Measurements from ENCODE around the gene MESP1.

MESP1 gene

DNA sequence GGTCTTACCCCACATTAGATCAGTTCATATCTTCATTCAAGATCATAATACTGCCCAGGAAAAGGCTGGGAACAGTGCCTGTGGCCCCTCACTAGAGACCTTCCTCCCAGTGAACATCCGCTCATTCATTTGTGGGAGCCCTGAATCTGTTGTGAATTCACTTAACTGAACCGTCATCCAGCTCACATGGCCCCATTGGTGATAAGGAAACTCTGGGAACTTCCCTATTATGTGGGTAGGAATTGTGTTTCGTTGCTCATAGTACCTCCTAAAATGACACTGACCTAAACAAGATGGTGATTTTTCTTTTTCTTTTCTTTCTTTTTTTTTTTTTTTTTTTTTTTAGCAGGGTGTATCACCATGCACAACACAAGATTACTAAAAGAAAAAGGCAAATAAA is 18.3 kb upstream of the MESP1 start:
- no peaks in the 10 kb centered on the region for H3K27me3 Mint-ChIP-seq
- no peak overlapping the region for H3K4me3 Mint-ChIP-seq
- no peak overlapping the region for H3K27ac Mint-ChIP-seq
- H3K9me3 Mint-ChIP-seq: no peaks in the 10 kb centered on the region
- H3K36me3 Mint-ChIP-seq: no peaks in the 10 kb centered on the region
- H3K4me1 Mint-ChIP-seq: no peaks in the 10 kb centered on the region

DNA sequence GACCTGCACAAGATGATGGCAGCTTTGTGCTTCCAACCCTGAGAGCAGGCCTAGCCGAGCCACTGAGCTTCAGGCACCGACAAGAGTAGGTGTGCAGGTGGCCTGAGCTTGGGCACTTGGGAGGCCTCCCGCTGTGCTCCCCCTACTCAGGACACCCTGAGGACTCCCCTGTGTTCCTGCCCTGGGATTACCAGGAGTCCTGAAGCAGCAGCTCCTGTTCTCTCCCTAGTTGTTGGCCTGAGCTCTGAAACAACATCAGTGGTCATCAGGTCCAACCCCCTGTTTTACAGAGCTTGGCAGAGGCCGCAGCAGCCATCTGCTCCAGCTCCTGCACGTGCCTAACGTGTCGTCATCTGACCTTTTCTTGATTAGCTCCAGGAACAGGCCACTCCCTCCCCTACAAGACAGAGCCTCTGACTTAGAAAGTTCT is 17.0 kb upstream of the MESP1 start:
- no peak overlapping the region for H3K27ac Mint-ChIP-seq
- H3K27me3 Mint-ChIP-seq: no peaks in the 10 kb centered on the region
- H3K9me3 Mint-ChIP-seq: no peaks in the 10 kb centered on the region

DNA sequence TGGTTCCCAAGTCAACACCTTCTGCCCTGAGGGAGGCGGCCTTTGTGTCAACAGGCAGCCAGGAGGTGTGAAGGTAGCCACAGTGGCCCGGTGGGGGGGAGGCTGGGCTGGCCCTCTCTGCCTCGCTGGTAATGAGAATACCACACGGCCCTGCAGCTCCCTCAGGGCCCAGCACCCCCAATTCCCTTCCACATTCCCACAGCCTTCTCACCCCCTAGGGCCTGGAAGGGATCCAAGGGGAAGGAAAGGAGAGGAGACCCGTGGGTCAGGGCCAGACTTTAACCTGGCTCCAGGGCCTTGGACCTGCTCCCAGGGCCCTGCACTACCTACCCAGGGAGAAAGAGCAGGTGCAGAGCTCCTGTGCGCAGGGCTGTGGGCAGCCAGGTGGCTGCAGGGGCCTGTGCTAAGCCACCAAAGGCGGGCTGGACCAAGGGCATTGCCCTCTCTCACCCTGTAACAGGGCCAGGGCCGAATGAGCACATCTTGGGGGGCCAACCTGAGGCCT is 16.4 kb upstream of the MESP1 start:
- Mint-ChIP-seq H3K27ac (no peak overlapping the region), H3K36me3 (no peaks in the 10 kb centered on the region), H3K4me1 (no peaks in the 10 kb centered on the region), H3K4me3 (no peak overlapping the region), H3K9me3 (no peaks in the 10 kb centered on the region), H3K27me3 (no peaks in the 10 kb centered on the region)

More for the DNA sequence above, 17.0 kb upstream of the MESP1 start:
- Mint-ChIP-seq H3K36me3 (no peaks in the 10 kb centered on the region), H3K4me1 (no peaks in the 10 kb centered on the region), H3K4me3 (no peak overlapping the region)

- Mint-ChIP-seq H3K27ac (no peak overlapping the region), H3K4me3 (no peak overlapping the region), H3K9me3 (no peaks in the 10 kb centered on the region), H3K36me3 (no peaks in the 10 kb centered on the region), H3K27me3 (no peaks in the 10 kb centered on the region), H3K4me1 (no peaks in the 10 kb centered on the region)
These were observed 15.6 kb upstream of the MESP1 start for GRCh38 chr15:89766357-89767311.

DNA sequence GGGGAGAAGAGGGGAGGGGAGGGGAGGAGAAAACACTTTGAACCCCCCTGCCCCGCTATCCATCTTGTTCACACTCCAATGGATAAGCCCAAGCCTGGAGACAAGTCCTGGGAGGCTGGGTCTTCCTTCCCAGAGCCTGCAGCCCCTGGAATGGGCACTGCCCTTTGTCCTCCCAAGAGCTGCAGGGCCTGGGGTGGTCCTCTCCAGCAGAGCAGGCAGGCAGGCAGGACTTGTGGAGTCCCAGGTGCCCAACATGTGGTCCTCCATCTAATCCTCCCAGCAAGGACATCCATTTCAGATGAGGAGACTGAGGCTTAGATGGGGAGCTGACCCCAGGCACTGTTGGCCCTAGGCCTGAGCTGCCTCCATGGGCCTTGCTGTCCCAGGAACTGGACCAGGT is 14.6 kb upstream of the MESP1 start:
- Mint-ChIP-seq H3K9me3 (no peaks in the 10 kb centered on the region), H3K4me3 (no peak overlapping the region)

GRCh38 chr15:89761929-89762328 is 10.9 kb upstream of the MESP1 start:
- no peaks in the 10 kb centered on the region for H3K4me1 Mint-ChIP-seq
- H3K36me3 Mint-ChIP-seq: no peaks in the 10 kb centered on the region
- no peak overlapping the region for H3K27ac Mint-ChIP-seq
- peaks cover 2% of the 10 kb centered on the region for H3K27me3 Mint-ChIP-seq
- no peak overlapping the region for H3K4me3 Mint-ChIP-seq
- no peaks in the 10 kb centered on the region for H3K9me3 Mint-ChIP-seq

More for the DNA sequence above, 14.6 kb upstream of the MESP1 start:
- Mint-ChIP-seq H3K27ac (no peak overlapping the region), H3K27me3 (no peaks in the 10 kb centered on the region), H3K36me3 (no peaks in the 10 kb centered on the region), H3K4me1 (no peaks in the 10 kb centered on the region)

- Mint-ChIP-seq H3K27ac (no peak overlapping the region), H3K4me3 (no peak overlapping the region), H3K9me3 (no peaks in the 10 kb centered on the region), H3K4me1 (no peaks in the 10 kb centered on the region), H3K27me3 (peaks cover 2% of the 10 kb centered on the region), H3K36me3 (no peaks in the 10 kb centered on the region)
These were observed 10.2 kb upstream of the MESP1 start for GRCh38 chr15:89761009-89761831.

GRCh38 chr15:89760303-89761008 is 9.4 kb upstream of the MESP1 start:
- Mint-ChIP-seq H3K36me3 (no peaks in the 10 kb centered on the region), H3K4me3 (no peak overlapping the region), H3K27me3 (peaks cover 2% of the 10 kb centered on the region), H3K4me1 (no peaks in the 10 kb centered on the region), H3K9me3 (no peaks in the 10 kb centered on the region), H3K27ac (no peak overlapping the region)

GRCh38 chr15:89759835-89760234 is 8.8 kb upstream of the MESP1 start:
- H3K27ac Mint-ChIP-seq: peak overlapping the region; percentile 3
- no peaks in the 10 kb centered on the region for H3K9me3 Mint-ChIP-seq
- H3K36me3 Mint-ChIP-seq: no peaks in the 10 kb centered on the region
- H3K27me3 Mint-ChIP-seq: peaks cover 2% of the 10 kb centered on the region
- no peaks in the 10 kb centered on the region for H3K4me1 Mint-ChIP-seq
- H3K4me3 Mint-ChIP-seq: no peak overlapping the region

DNA sequence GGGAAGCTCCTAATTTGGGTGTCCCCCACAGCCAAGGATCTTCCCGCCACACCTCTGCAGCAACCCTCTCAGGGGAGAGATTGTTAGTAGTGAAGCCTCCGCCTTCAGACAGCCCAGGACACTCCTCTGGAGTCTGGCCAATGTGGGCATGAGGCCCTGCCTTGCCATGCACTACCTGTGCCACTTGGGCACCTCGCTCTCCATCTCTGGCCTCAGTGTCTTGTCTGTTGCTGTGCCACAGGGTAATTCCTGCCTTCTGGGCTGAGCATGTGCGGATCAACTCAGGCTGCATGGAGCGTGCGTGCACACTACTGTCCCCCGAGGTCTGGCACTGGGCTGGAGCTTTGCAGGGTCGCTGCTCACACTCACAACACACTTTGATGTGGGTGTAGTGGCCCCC is 7.9 kb upstream of the MESP1 start:
- Mint-ChIP-seq H3K9me3 (no peaks in the 10 kb centered on the region), H3K36me3 (no peaks in the 10 kb centered on the region), H3K27ac (no peak overlapping the region), H3K27me3 (peaks cover 2% of the 10 kb centered on the region), H3K4me1 (no peaks in the 10 kb centered on the region), H3K4me3 (no peak overlapping the region)

DNA sequence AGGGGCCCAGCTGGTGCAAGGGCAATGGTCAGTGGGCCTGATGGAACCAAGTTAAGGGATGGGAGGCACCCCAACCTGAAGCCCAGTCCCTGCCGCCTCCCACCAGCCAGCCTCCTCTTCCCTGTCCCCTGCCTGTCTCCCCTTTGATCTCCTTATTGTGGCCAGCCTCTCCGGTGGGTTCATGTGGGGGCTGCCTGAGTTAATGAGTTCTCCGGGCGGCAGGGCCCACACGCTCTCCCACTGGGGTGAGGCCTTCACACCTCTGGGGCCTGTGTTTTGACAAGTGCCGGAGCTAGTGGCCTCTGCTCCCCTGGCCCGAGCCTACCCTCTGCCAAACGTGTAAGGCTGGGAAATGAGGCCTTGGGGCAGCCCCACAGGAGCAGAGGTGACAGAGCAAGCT is 7.2 kb upstream of the MESP1 start:
- H3K9me3 Mint-ChIP-seq: no peaks in the 10 kb centered on the region
- H3K27me3 Mint-ChIP-seq: peaks cover 3% of the 10 kb centered on the region
- H3K36me3 Mint-ChIP-seq: no peaks in the 10 kb centered on the region
- H3K4me1 Mint-ChIP-seq: no peaks in the 10 kb centered on the region
- H3K27ac Mint-ChIP-seq: no peak overlapping the region
- H3K4me3 Mint-ChIP-seq: no peak overlapping the region

DNA sequence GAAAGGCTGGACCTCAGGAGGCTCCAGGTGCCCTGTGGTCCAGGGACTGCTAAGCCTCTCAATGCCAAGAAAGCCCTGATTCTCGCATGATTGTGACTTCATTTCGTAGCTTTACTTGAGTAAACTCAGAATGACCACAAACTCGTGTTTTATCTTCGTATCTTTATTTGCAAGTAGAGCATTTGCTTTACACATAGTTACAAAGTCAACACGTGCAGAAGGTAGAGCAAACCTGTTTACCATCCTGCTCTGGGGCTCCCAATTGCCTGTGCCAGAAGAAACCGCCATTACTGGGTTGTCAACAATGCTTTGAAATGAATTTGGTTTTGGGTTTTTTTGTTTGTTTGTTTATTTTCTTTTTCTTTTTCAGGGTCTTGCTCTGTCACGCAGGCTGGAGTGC is 5.8 kb upstream of the MESP1 start:
- H3K9me3 Mint-ChIP-seq: no peaks in the 10 kb centered on the region
- H3K27me3 Mint-ChIP-seq: peaks cover 5% of the 10 kb centered on the region
- no peak overlapping the region for H3K4me3 Mint-ChIP-seq
- H3K27ac Mint-ChIP-seq: no peak overlapping the region
- H3K36me3 Mint-ChIP-seq: no peaks in the 10 kb centered on the region
- H3K4me1 Mint-ChIP-seq: no peaks in the 10 kb centered on the region

GRCh38 chr15:89755701-89756100 is 4.7 kb upstream of the MESP1 start:
- H3K36me3 Mint-ChIP-seq: no peaks in the 10 kb centered on the region
- H3K4me1 Mint-ChIP-seq: no peaks in the 10 kb centered on the region
- H3K27ac Mint-ChIP-seq: no peak overlapping the region
- no peaks in the 10 kb centered on the region for H3K9me3 Mint-ChIP-seq
- peaks cover 5% of the 10 kb centered on the region for H3K27me3 Mint-ChIP-seq
- no peak overlapping the region for H3K4me3 Mint-ChIP-seq

- H3K4me3 Mint-ChIP-seq: no peak overlapping the region
These were observed 3.5 kb upstream of the MESP1 start for GRCh38 chr15:89754361-89755154.

GRCh38 chr15:89753855-89754254 is 2.8 kb upstream of the MESP1 start:
- peaks cover 5% of the 10 kb centered on the region for H3K27me3 Mint-ChIP-seq
- no peak overlapping the region for H3K4me3 Mint-ChIP-seq
- H3K27ac Mint-ChIP-seq: no peak overlapping the region
- no peaks in the 10 kb centered on the region for H3K36me3 Mint-ChIP-seq
- no peaks in the 10 kb centered on the region for H3K9me3 Mint-ChIP-seq
- peaks cover 4% of the 10 kb centered on the region for H3K4me1 Mint-ChIP-seq

More at GRCh38 chr15:89754361-89755154, 3.5 kb upstream of the MESP1 start:
- H3K27me3 Mint-ChIP-seq: peaks cover 3% of the 10 kb centered on the region
- peaks cover 4% of the 10 kb centered on the region for H3K4me1 Mint-ChIP-seq
- H3K9me3 Mint-ChIP-seq: no peaks in the 10 kb centered on the region
- no peak overlapping the region for H3K27ac Mint-ChIP-seq
- H3K36me3 Mint-ChIP-seq: no peaks in the 10 kb centered on the region

Measured in activated naive CD4-positive, alpha-beta T cell treated with anti-CD3 and anti-CD28 coated beads, Interleukin-2, amount 50 U/mL, for 24 hours (primary cell).